H9 (cell line): Measurements from ENCODE around the gene PDCL3. TPM values are rescaled to one million over a fixed set of nuclear protein-coding genes. Genes with fewer than 3 reads are reported as not detected.

Source experiments
- DNase-seq: peaks from one replicate; pipeline ENCODE4 v3.0.0-alpha.2; 2017
- H2AFZ ChIP-seq: one replicate; pipeline ENCODE4 v1.6.1; 2013; ENCODE audit warnings: mild to moderate bottlenecking, low read length, control low read depth, moderate library complexity
- H2AK5ac ChIP-seq: 2 replicates; pipeline ENCODE4 v1.6.1; 2013; ENCODE audit warnings: low read length, control low read depth, mixed read lengths; ENCODE audit not compliant: insufficient read length
- H2BK120ac ChIP-seq: one replicate; pipeline ENCODE4 v1.6.1; 2013; ENCODE audit warnings: low read depth, mild to moderate bottlenecking, low read length, control low read depth, inconsistent platforms; ENCODE audit not compliant: poor library complexity, severe bottlenecking
- H2BK12ac ChIP-seq: 2 replicates; pipeline ENCODE4 v1.6.1; 2013; ENCODE audit warnings: low read length, control low read depth, mixed read lengths, low read depth; ENCODE audit not compliant: insufficient read length
- H2BK15ac ChIP-seq: 2 replicates; pipeline ENCODE4 v1.6.1; 2013; ENCODE audit warnings: low read depth, low read length, control low read depth
- H2BK20ac ChIP-seq: one replicate; pipeline ENCODE4 v1.6.1; 2013; ENCODE audit warnings: low read depth, mild to moderate bottlenecking, low read length, control low read depth, inconsistent platforms; ENCODE audit not compliant: poor library complexity, severe bottlenecking
- H2BK5ac ChIP-seq: 2 replicates; pipeline ENCODE4 v1.6.1; 2013; ENCODE audit warnings: low read length, control low read depth, mixed read lengths; ENCODE audit not compliant: insufficient read length
- H3K14ac ChIP-seq: 2 replicates; pipeline ENCODE4 v1.6.1; 2013; ENCODE audit warnings: low read length, control low read depth; ENCODE audit not compliant: insufficient read depth
- H3K18ac ChIP-seq: 2 replicates; pipeline ENCODE4 v1.6.1; 2013; ENCODE audit warnings: low read depth, mild to moderate bottlenecking, mixed read lengths, low read length, control low read depth; ENCODE audit not compliant: insufficient read length
- H3K23ac ChIP-seq: 2 replicates; pipeline ENCODE4 v1.6.1; 2013; ENCODE audit warnings: low read length, control low read depth, mixed read lengths, low read depth; ENCODE audit not compliant: insufficient read length
- H3K23me2 ChIP-seq: 2 replicates; pipeline ENCODE4 v1.6.1; 2013; ENCODE audit warnings: low read depth, mild to moderate bottlenecking, mixed read lengths, low read length, control low read depth; ENCODE audit not compliant: insufficient read length, poor library complexity, severe bottlenecking
- H3K27ac ChIP-seq: 2 replicates; pipeline ENCODE4 v1.5.1; 2013; ENCODE audit warnings: low read length, control low read depth, mixed read lengths, low read depth; ENCODE audit not compliant: insufficient read length
- H3K27me3 ChIP-seq: 2 replicates; pipeline ENCODE4 v1.6.1; 2013; ENCODE audit warnings: low read length, control low read depth, inconsistent platforms; ENCODE audit not compliant: insufficient read depth
- H3K4ac ChIP-seq: 2 replicates; pipeline ENCODE4 v1.6.1; 2013; ENCODE audit warnings: low read depth, mild to moderate bottlenecking, control low read depth, inconsistent platforms, low read length, moderate library complexity
- H3K4me1 ChIP-seq: 2 replicates; pipeline ENCODE4 v1.6.1; 2013; ENCODE audit warnings: low read length, control low read depth, inconsistent platforms; ENCODE audit not compliant: insufficient read depth
- H3K4me2 ChIP-seq: 2 replicates; pipeline ENCODE4 v1.6.1; 2013; ENCODE audit warnings: low read length, control low read depth, mixed read lengths; ENCODE audit not compliant: insufficient read length, insufficient read depth
- H3K56ac ChIP-seq: 2 replicates; pipeline ENCODE4 v1.6.1; 2013; ENCODE audit warnings: low read depth, mild to moderate bottlenecking, mixed read lengths, low read length, control low read depth; ENCODE audit not compliant: insufficient read length
- H3K79me1 ChIP-seq: 2 replicates; pipeline ENCODE4 v1.6.1; 2013; ENCODE audit warnings: low read depth, mild to moderate bottlenecking, moderate library complexity, low read length, control low read depth, inconsistent platforms; ENCODE audit not compliant: insufficient read depth, poor library complexity, severe bottlenecking
- H3K79me2 ChIP-seq: 2 replicates; pipeline ENCODE4 v1.6.1; 2013; ENCODE audit warnings: low read length, control low read depth, inconsistent platforms; ENCODE audit not compliant: insufficient read depth
- H3K9ac ChIP-seq: 2 replicates; pipeline ENCODE4 v1.6.1; 2013; ENCODE audit warnings: low read length, control low read depth, mixed read lengths; ENCODE audit not compliant: insufficient read length; ENCODE audit errors: extremely low read depth
- H3K9me3 ChIP-seq: one replicate; pipeline ENCODE4 v1.6.1; 2013; ENCODE audit warnings: low read depth, low read length, inconsistent platforms; ENCODE audit not compliant: control insufficient read depth
- H3T11ph ChIP-seq: one replicate; pipeline ENCODE4 v1.6.1; 2013; ENCODE audit warnings: mild to moderate bottlenecking, low read length, control low read depth, inconsistent platforms
- H4K20me1 ChIP-seq: one replicate; pipeline ENCODE4 v1.6.1; 2013; ENCODE audit not compliant: control insufficient read depth, insufficient read length, insufficient read depth
- H4K5ac ChIP-seq: 2 replicates; pipeline ENCODE4 v1.6.1; 2013; ENCODE audit warnings: low read depth, mild to moderate bottlenecking, mixed read lengths, low read length, control low read depth; ENCODE audit not compliant: insufficient read length
- H4K8ac ChIP-seq: replicated peaks from 2 replicates; pipeline ENCODE4 v1.6.1; 2013; ENCODE audit warnings: low read length, control low read depth, mixed read lengths, low read depth; ENCODE audit not compliant: insufficient read length
- H4K91ac ChIP-seq: 2 replicates; pipeline ENCODE4 v1.6.1; 2013; ENCODE audit warnings: low read depth, mild to moderate bottlenecking, moderate library complexity, mixed read lengths, low read length, control low read depth; ENCODE audit not compliant: insufficient read length
- H3K27ac Mint-ChIP-seq, 3 experiments: 2 replicates in 2 of 3; 3 replicates in 1 of 3; pipeline ENCODE4 v1.8.0; 2020 to 2021; ENCODE audit warnings: mixed read lengths in 3 of 3, mild to moderate bottlenecking in 1 of 3, moderate library complexity in 1 of 3
- H3K27me3 Mint-ChIP-seq: 2 replicates; pipeline ENCODE4 v1.8.0; 2021; ENCODE audit warnings: low read depth, mild to moderate bottlenecking, moderate library complexity, mixed read lengths
- H3K36me3 Mint-ChIP-seq, 3 experiments: 2 replicates in 2 of 3; 3 replicates in 1 of 3; pipeline ENCODE4 v1.8.0; 2020 to 2021; ENCODE audit warnings: low read depth in 3 of 3, mixed read lengths in 3 of 3; ENCODE audit not compliant: insufficient read depth in 1 of 3
- H3K4me1 Mint-ChIP-seq, 2 experiments: 2 replicates each; pipeline ENCODE4 v1.8.0; 2020; ENCODE audit warnings: mixed read lengths in 2 of 2
- H3K4me3 Mint-ChIP-seq, 2 experiments: 2 replicates in 1 of 2; 3 replicates in 1 of 2; pipeline ENCODE4 v1.8.0; 2020 to 2021; ENCODE audit warnings: mild to moderate bottlenecking in 2 of 2, mixed read lengths in 2 of 2, moderate library complexity in 1 of 2
- H3K9me3 Mint-ChIP-seq, 2 experiments: 2 replicates in 1 of 2; 3 replicates in 1 of 2; pipeline ENCODE4 v1.8.0; 2020; ENCODE audit warnings: mild to moderate bottlenecking in 2 of 2, mixed read lengths in 2 of 2, moderate library complexity in 1 of 2
- WGBS: extraction: QIAGEN DNeasy Blood & Tissue Kit; methylation state at CpG from one replicate; pipeline ENCODE4 v1.1.7; 2013; ENCODE audit warnings: missing lambda C conversion rate, low lambda C conversion rate, mixed read lengths; ENCODE audit not compliant: insufficient read length; ENCODE audit errors: extremely low coverage; 5-methylcytosine and 5-hydroxymethylcytosine counted together
- total RNA-seq: library from RNA; stranded (reverse); gene quantifications from 2 replicates; pipeline ENCODE4 v1.2.1, GENCODE V29; 2021
- TF ChIP-seq, protein P1 (sequence below): fragments of 200-600 bp; sonication (generic); conservative IDR thresholded peaks from 3 replicates; pipeline ENCODE4 v1.8.0; 2021; ENCODE audit warnings: antibody characterized with exemption, mild to moderate bottlenecking

PDCL3 gene
- total RNA-seq, 1 experiment from 2014 or later, result 39.4 TPM

DNA sequence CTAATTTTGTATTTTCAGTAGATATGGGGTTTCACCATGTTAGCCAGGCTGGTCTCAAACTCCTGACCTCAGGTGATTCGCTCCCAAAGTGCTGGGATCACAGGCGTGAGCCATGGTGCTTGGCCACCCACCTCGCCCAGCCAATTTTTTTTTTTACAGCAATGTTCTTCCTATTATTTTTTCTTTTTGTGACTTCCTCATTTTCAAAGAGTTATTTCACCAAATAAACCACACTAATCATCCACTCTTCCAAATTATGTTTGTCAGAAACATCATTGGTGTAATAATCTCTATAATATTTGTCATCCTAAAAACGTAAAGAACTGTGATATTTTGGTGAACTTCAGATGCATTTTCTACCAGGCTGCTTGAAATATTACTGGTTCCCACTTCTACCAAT lies 16.3 kb upstream of the PDCL3 start:
- Histone ChIP-seq H2AFZ (no peak overlapping the region), H3K27ac (no peak overlapping the region), H2BK5ac (no peak overlapping the region), H4K91ac (no peak overlapping the region), H3T11ph (no peak overlapping the region), H3K23me2 (no peaks in the 10 kb centered on the region), H3K79me1 (no peaks in the 10 kb centered on the region), H3K27me3 (no peaks in the 10 kb centered on the region), H4K8ac (no peak overlapping the region), H3K4me2 (no peak overlapping the region), H3K9ac (no peak overlapping the region), H3K9me3 (peaks cover 9% of the 10 kb centered on the region), H3K4ac (no peak overlapping the region), H2BK120ac (no peak overlapping the region), H3K18ac (no peak overlapping the region), H3K79me2 (0 out of 2 replicates have a peak, but pooled peaks cover 3% of the 10 kb centered on the region), H4K5ac (no peak overlapping the region), H3K23ac (no peak overlapping the region), H2BK12ac (no peak overlapping the region), H2BK20ac (no peak overlapping the region), H2BK15ac (no peak overlapping the region), H3K14ac (no peak overlapping the region), H3K56ac (no peak overlapping the region), H2AK5ac (no peak overlapping the region), H4K20me1 (no peaks in the 10 kb centered on the region), H3K4me1 (no peaks in the 10 kb centered on the region; the same call in 1 of the 2 replicates)
- TF ChIP-seq, protein P1, sequence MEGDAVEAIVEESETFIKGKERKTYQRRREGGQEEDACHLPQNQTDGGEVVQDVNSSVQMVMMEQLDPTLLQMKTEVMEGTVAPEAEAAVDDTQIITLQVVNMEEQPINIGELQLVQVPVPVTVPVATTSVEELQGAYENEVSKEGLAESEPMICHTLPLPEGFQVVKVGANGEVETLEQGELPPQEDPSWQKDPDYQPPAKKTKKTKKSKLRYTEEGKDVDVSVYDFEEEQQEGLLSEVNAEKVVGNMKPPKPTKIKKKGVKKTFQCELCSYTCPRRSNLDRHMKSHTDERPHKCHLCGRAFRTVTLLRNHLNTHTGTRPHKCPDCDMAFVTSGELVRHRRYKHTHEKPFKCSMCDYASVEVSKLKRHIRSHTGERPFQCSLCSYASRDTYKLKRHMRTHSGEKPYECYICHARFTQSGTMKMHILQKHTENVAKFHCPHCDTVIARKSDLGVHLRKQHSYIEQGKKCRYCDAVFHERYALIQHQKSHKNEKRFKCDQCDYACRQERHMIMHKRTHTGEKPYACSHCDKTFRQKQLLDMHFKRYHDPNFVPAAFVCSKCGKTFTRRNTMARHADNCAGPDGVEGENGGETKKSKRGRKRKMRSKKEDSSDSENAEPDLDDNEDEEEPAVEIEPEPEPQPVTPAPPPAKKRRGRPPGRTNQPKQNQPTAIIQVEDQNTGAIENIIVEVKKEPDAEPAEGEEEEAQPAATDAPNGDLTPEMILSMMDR, result no peak
- H3K27ac Mint-ChIP-seq, result no peak overlapping the region
- peaks cover 2 to 18% (median 6%) of the 10 kb centered on the region in 3 experiments for H3K36me3 Mint-ChIP-seq
- no peaks in the 10 kb centered on the region; the same call in 1 of the 2 replicates for H3K27me3 Mint-ChIP-seq
- peaks cover 23 to 24% of the 10 kb centered on the region in 2 experiments for H3K4me1 Mint-ChIP-seq
- peaks cover 18 to 21% of the 10 kb centered on the region in 2 experiments for H3K9me3 Mint-ChIP-seq
- no CpG with 5 or more reads among the region's 4 CpGs for WGBS
- no peak for DNase-seq
- H3K4me3 Mint-ChIP-seq, result no peak overlapping the region
